ENCODE results near the gene DTWD2.

GRCh38 chr5:118968406-118968911, 19.9 kb downstream of the DTWD2 start:
- TF ChIP-seq POLR2A (IDR thresholded peaks at IDR 0.05) (no peak), CTCF (IDR thresholded peaks at IDR 0.05) (no peak)

Data from vagina (tissue), 2 donors.